NB4 (cell line): ENCODE data around the gene DOCK7.

ENCODE experiments used
- CTCF ChIP-seq: IDR thresholded peaks from one replicate; pipeline ENCODE4 v1.5.1; 2012; ENCODE audit warnings: low read depth, low read length
- POLR2A ChIP-seq: IDR thresholded peaks from 2 replicates; pipeline ENCODE4 v1.6.1; 2011; ENCODE audit warnings: mild to moderate bottlenecking; ENCODE audit not compliant: insufficient read length; ENCODE audit errors: extremely low read depth

- no peak for TF ChIP-seq CTCF
- TF ChIP-seq POLR2A = no peak
Observed at GRCh38 chr1:62612770-62613169, 75.4 kb downstream of the DOCK7 start.
